Heart left ventricle (tissue), 16 donors: ENCODE measurements around the gene P2RX1. TPM values are rescaled to one million over a fixed set of nuclear protein-coding genes. Genes with fewer than 3 reads are reported as not detected.

Source experiments
- ATAC-seq, 4 donors: fragments of 200-7000 bp; cut with Tn5 transposase; one replicate each; pipeline ENCODE4 v1.9.1; 2020 to 2022; ENCODE audit warnings: moderate library complexity in 4 of 4, mild to moderate bottlenecking in 3 of 4, moderate number of reproducible peaks in 1 of 4
- DNase-seq, 5 donors: peaks; one replicate each; pipeline ENCODE4 v3.0.0-alpha.2; 2020
- H3K27ac ChIP-seq, 12 donors: fragments of 200-600 bp; sonication (generic) in 4 of 12; one replicate each; pipeline versions ENCODE4 v1.5.0 to v1.8.0; 2016 to 2022; ENCODE audit warnings: mild to moderate bottlenecking in 2 of 12
- H3K27me3 ChIP-seq, 9 donors: fragments of 200-600 bp; sonication (generic) in 2 of 9; one replicate each; pipeline versions ENCODE4 v1.5.1 to v1.8.0; 2016 to 2022; ENCODE audit warnings: mild to moderate bottlenecking in 3 of 9
- H3K36me3 ChIP-seq, 9 donors: fragments of 200-600 bp; sonication (generic) in 2 of 9; one replicate each; pipeline versions ENCODE4 v1.5.0 to v1.8.0; 2018 to 2022; ENCODE audit warnings: mild to moderate bottlenecking in 2 of 9
- H3K4me1 ChIP-seq, 12 donors: fragments of 200-600 bp; sonication (generic) in 4 of 12; one replicate each; pipeline versions ENCODE4 v1.5.0 to v1.8.0; 2016 to 2022; ENCODE audit warnings: mild to moderate bottlenecking in 3 of 12
- H3K4me3 ChIP-seq, 12 donors: fragments of 200-600 bp; sonication (generic) in 4 of 12; one replicate each; pipeline versions ENCODE4 v1.5.0 to v1.8.0; 2017 to 2022; ENCODE audit warnings: mild to moderate bottlenecking in 9 of 12, moderate library complexity in 4 of 12
- H3K9me3 ChIP-seq, 12 donors: fragments of 200-600 bp; sonication (generic) in 4 of 12; one replicate each; pipeline versions ENCODE4 v1.5.0 to v1.8.0; 2016 to 2022; ENCODE audit warnings: mild to moderate bottlenecking in 1 of 12
- CTCF ChIP-seq, 12 donors: fragments of 200-600 bp; sonication (generic) in 4 of 12; IDR thresholded peaks; one replicate each; pipeline versions ENCODE4 v1.5.0 to v1.8.0; 2018 to 2022; ENCODE audit warnings: antibody characterized with exemption in 12 of 12, mild to moderate bottlenecking in 5 of 12
- POLR2A ChIP-seq, 2 donors: fragments of 450-650 bp; IDR thresholded peaks; one replicate each; pipeline ENCODE4 v1.6.1; 2017; ENCODE audit warnings: antibody characterized with exemption in 2 of 2, mild to moderate bottlenecking in 2 of 2, moderate library complexity in 2 of 2
- WGBS, 4 donors: extraction: QIAGEN DNeasy Blood & Tissue Kit in 2 of 4; methylation state at CpG; one replicate each; pipeline versions ENCODE4 v1.1.5 to v1.1.7; 2013 to 2018; 5-methylcytosine and 5-hydroxymethylcytosine counted together
- intact Hi-C, 10 donors: fragments of 100-400 bp; cut with DNase I; formaldehyde crosslinking; loops; one replicate each; pipeline versions ENCODE4 v1.11.1 to v1.14.2; 2022
- polyA plus RNA-seq, 2 donors: library from polyadenylated mRNA; stranded (reverse); fragments of 200-250 nt; gene quantifications; one replicate each; pipeline ENCODE4 v1.2.3, GENCODE V29; 2013
- total RNA-seq, 9 donors: library from RNA; depleted of rRNA in 2 of 9; stranded (reverse); fragments of >200 nt in 2 of 9; fragmentation: NEBNext Ultra II Directional in 3 of 9; extraction: Animal tissue kit (Norgen Biotek cat#: 25700) in 3 of 9; gene quantifications; one replicate each; pipeline versions ENCODE4 v1.1.0 to v1.2.4, GENCODE V29; 2016 to 2023
- donor health status: ischemic (EF 13 %, LVEDD 7.1; RV severe dilation, severe dysfunction).
- donor health status: healthy with polysubstance abuse.
- donor health status: DM: no; HTN: yes; CAD: no.
- donor health status: DM: no; HTN: no; CAD: no.
- donor health status: ischemic (EF 25% LVEDD 6.9; RV normal size, moderate dysfunction).
- donor health status: ischemic (EF 25% LVEDD 5.7; RV mildly dilated, moderate dysfunction).
- donor health status: healthy.
- donor health status: DM: yes; HTN: yes; CAD: no.
- donor health status: ischemic (EF 35%, LVEDD 5.7; RV mildly dilated, moderate dysfunction).
- donor health status: nonischemic (EF 11% LVEDD 7.7; RV severe dilation, severe dysfunction).
- donor health status: DM: yes; HTN: yes; CAD: no.
- donor health status: PGD.
- donor health status: ischemic (EF 29% LVEDD 5.4; RV normal size, mild dysfunction).
- donor health status: nonischemic (EF 23%, LVEDD 6.1; RV moderate dilation, normal function).

P2RX1 gene
- total and polyA plus RNA-seq, 11 donors: 0.19 to 5.5 (median 0.52) TPM

DNA sequence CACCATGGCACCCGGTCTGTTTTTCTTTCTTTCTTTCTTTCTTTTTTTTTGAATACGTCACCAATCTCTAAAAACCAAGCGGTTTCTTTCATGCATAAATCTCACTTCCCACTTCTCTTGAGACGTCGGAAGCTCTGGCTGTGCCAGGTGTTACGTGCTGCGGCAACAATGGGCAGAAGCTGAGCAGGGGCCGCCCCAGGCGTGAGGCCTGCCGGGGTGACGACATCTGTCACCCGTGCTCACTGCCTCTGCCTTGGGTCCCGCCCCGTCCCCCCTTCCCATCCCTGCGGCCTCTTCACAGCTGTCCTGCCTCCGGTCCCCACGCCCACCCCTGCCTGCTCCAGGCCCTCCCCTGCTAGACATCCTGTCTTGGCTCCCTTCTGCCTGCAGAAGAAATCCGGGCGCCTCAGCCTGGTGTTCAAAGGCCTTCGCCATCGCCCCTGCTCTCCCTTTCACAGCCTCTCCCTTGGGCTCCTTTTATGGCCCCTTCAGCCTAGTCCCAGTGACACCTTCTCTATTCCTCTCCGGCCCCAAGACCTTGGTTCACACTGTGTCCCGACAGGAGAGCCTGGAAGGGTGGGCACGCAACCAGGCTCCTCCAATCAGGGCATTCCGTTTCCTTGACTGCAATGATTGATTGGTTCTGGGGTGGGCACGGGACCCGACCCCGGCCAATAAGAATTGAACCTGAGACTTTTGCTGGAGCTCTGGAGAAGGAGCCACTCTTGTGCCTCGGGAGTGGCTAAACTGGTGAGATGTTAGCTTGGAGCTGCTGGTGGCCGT is 4.8 kb downstream of the P2RX1 start:
- WGBS, 4 donors: 52 to 66% (median 58%) methylated on average over 28 to 30 of the region's 30 CpGs
- peak in 3 of 5 donors; percentile 52 to 73 (median 66) for DNase-seq

GRCh38 chr17:3910420-3911270 is 5.6 kb downstream of the P2RX1 start:
- 83 to 88% (median 86%) methylated on average over 11 of the region's 11 CpGs for WGBS, 4 donors
- peak overlapping the region in 1 of 12 donors; percentile 23 for H3K27ac ChIP-seq
- intact Hi-C loops: loop anchor here in 9 of 10 donors (5.0 to 10.0 kb wide), 7 partner anchors 43 to 176 kb away; no protein-coding TSS in a partner anchor
- no peak for DNase-seq
- H3K36me3 ChIP-seq: no peaks in the 10 kb centered on the region
- peaks cover 0 to 31% (median 10%) of the 10 kb centered on the region in 12 donors for H3K4me1 ChIP-seq
- no peak for ATAC-seq
- H3K27me3 ChIP-seq: no peaks in the 10 kb centered on the region
- H3K9me3 ChIP-seq: no peaks in the 10 kb centered on the region
- H3K4me3 ChIP-seq: no peak overlapping the region
- no peak for TF ChIP-seq CTCF (IDR thresholded peaks at IDR 0.05)
- TF ChIP-seq POLR2A (IDR thresholded peaks at IDR 0.05): no peak

More for the DNA sequence above, 4.8 kb downstream of the P2RX1 start:
- peak overlapping the region in 4 of 12 donors; percentile 21 to 55 (median 26) for H3K27ac ChIP-seq
- no peaks in the 10 kb centered on the region for H3K9me3 ChIP-seq
- intact Hi-C loops: loop anchor here in 9 of 10 donors (5.0 to 10.0 kb wide), 7 partner anchors 44 to 177 kb away; no protein-coding TSS in a partner anchor
- H3K27me3 ChIP-seq: no peaks in the 10 kb centered on the region
- ATAC-seq: peak; percentile 17 to 84 (median 52)
- peaks cover 0 to 39% (median 15%) of the 10 kb centered on the region in 12 donors for H3K4me1 ChIP-seq
- H3K4me3 ChIP-seq: no peak overlapping the region
- TF ChIP-seq CTCF (IDR thresholded peaks at IDR 0.05) (no peak), POLR2A (IDR thresholded peaks at IDR 0.05) (no peak)
- H3K36me3 ChIP-seq: no peaks in the 10 kb centered on the region

DNA sequence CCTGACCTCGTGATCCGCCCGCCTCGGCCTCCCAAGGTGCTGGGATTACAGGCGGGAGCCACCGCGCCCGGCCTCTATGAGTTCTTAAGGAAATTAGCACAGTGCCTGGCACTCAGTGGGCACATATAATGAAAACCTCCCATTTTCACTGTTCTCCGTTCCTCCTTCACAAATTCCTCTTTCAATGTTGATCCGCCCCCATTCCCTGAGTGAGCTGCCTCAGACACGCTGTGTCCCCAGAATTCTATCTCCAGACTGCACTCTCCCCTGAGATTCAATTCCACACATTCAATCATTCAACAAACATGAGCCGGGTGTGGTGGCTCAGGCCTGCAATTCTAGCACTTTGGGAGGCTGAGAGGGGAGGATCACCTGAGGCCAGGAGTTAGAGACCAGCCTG is 7.0 kb downstream of the P2RX1 start:
- DNase-seq (no peak), ATAC-seq (no peak)
- Histone ChIP-seq H3K27me3 (no peaks in the 10 kb centered on the region), H3K36me3 (no peaks in the 10 kb centered on the region), H3K9me3 (no peaks in the 10 kb centered on the region), H3K4me3 (no peak overlapping the region), H3K27ac (no peak overlapping the region), H3K4me1 (peaks cover 0 to 23% (median 10%) of the 10 kb centered on the region in 12 donors)
- intact Hi-C loops: loop anchor here in 2 of 10 donors (2.0 to 5.0 kb wide), 2 partner anchors 44 to 47 kb away; no protein-coding TSS in a partner anchor
- 92 to 94% (median 94%) methylated on average over 12 of the region's 12 CpGs for WGBS, 4 donors
- TF ChIP-seq CTCF (IDR thresholded peaks at IDR 0.05): no peak
- TF ChIP-seq POLR2A (IDR thresholded peaks at IDR 0.05): no peak
